Body of pancreas (tissue), 4 donors: ENCODE measurements around the gene KRTAP9-1. TPM values are rescaled to one million over a fixed set of nuclear protein-coding genes. Genes with fewer than 3 reads are reported as not detected.

Experiments
- ATAC-seq: fragments of 150-250 bp; one replicate; pipeline ENCODE4 v1.9.1; 2016
- DNase-seq, 4 donors: peaks; one replicate each; pipeline ENCODE4 v3.0.0-alpha.2; 2019
- H3K27ac ChIP-seq, 4 donors: fragments of 200-600 bp; sonication (generic); 1 replicate in 3 of 4; 2 replicates in 1 of 4; pipeline versions ENCODE4 v1.5.1 to v1.6.1; 2016 to 2019; ENCODE audit warnings: mild to moderate bottlenecking in 1 of 4, mixed read lengths in 1 of 4, moderate library complexity in 1 of 4
- H3K27me3 ChIP-seq, 2 donors: fragments of 200-600 bp; sonication (generic); one replicate each; pipeline ENCODE4 v1.6.0; 2016; ENCODE audit warnings: mild to moderate bottlenecking in 1 of 2
- H3K36me3 ChIP-seq, 2 donors: fragments of 200-600 bp; sonication (generic); replicated peaks in 1 of 2; 2 replicates each; pipeline ENCODE4 v1.5.1; 2016; ENCODE audit warnings: low read depth in 2 of 2; ENCODE audit not compliant: insufficient read depth in 1 of 2
- H3K4me1 ChIP-seq: fragments of 200-600 bp; sonication (generic); one replicate; pipeline ENCODE4 v1.6.0; 2016
- H3K4me3 ChIP-seq, 2 donors: fragments of 200-600 bp; sonication (generic); 1 replicate in 1 of 2; 2 replicates in 1 of 2; pipeline ENCODE4 v1.5.1; 2016 to 2019
- H3K9me3 ChIP-seq, 3 donors: fragments of 200-600 bp; sonication (generic); 1 replicate in 2 of 3; 2 replicates in 1 of 3; pipeline ENCODE4 v1.5.1; 2016
- CTCF ChIP-seq, 7 experiments: fragments of 450-650 bp in 4 of 7; fragments of 200-600 bp in 3 of 7; sonication (generic) in 3 of 7; IDR thresholded peaks; one replicate each; pipeline ENCODE4 v1.5.1; 2016 to 2019; ENCODE audit warnings: antibody characterized with exemption in 7 of 7
- POLR2A ChIP-seq, 3 donors: fragments of 450-650 bp; IDR thresholded peaks; one replicate each; pipeline ENCODE4 v1.6.1; 2016; ENCODE audit warnings: antibody characterized with exemption in 3 of 3, mild to moderate bottlenecking in 2 of 3
- WGBS, 2 donors: methylation state at CpG; one replicate each; pipeline ENCODE4 v1.1.5; 2017; 5-methylcytosine and 5-hydroxymethylcytosine counted together
- intact Hi-C: fragments of 100-400 bp; cut with DNase I; formaldehyde crosslinking; loops from one replicate; pipeline ENCODE4 v1.15.1; 2023
- total RNA-seq, 2 donors: library from RNA; depleted of rRNA; stranded (reverse); fragments of >200 nt; gene quantifications; one replicate each; pipeline ENCODE4 v1.1.0, GENCODE V29; 2016

KRTAP9-1 gene
- total RNA-seq, 2 donors from 2014 or later = not detected

- no peak for ATAC-seq
- Histone ChIP-seq H3K9me3 (no peaks in the 10 kb centered on the region), H3K27me3 (no peaks in the 10 kb centered on the region), H3K4me3 (no peak overlapping the region), H3K27ac (no peak overlapping the region), H3K4me1 (no peaks in the 10 kb centered on the region), H3K36me3 (no peaks in the 10 kb centered on the region)
- 17 to 30% methylated on average over 1 of the region's 1 CpG for WGBS, 2 donors
- no peak for TF ChIP-seq POLR2A (IDR thresholded peaks at IDR 0.05)
- no peak for TF ChIP-seq CTCF (IDR thresholded peaks at IDR 0.05)
- intact Hi-C loops = no loop called here
- DNase-seq = no peak
These were observed 6.4 kb downstream of the KRTAP9-1 start for GRCh38 chr17:41196068-41196467.

GRCh38 chr17:41199421-41200078, 9.9 kb downstream of the KRTAP9-1 start:
- ATAC-seq (no peak), DNase-seq (no peak)
- Histone ChIP-seq H3K9me3 (no peaks in the 10 kb centered on the region), H3K27me3 (no peaks in the 10 kb centered on the region), H3K4me1 (no peaks in the 10 kb centered on the region), H3K36me3 (no peaks in the 10 kb centered on the region), H3K4me3 (no peak overlapping the region), H3K27ac (no peak overlapping the region)
- intact Hi-C loops = no loop called here
- WGBS, 2 donors = 50 to 52% methylated on average over 4 of the region's 5 CpGs
- no peak for TF ChIP-seq CTCF (IDR thresholded peaks at IDR 0.05)
- no peak for TF ChIP-seq POLR2A (IDR thresholded peaks at IDR 0.05)

GRCh38 chr17:41211845-41212466, 22.3 kb downstream of the KRTAP9-1 start:
- Histone ChIP-seq H3K4me1 (no peaks in the 10 kb centered on the region), H3K9me3 (no peaks in the 10 kb centered on the region), H3K27ac (no peak overlapping the region), H3K4me3 (no peak overlapping the region), H3K36me3 (no peaks in the 10 kb centered on the region), H3K27me3 (no peaks in the 10 kb centered on the region)
- no peak for DNase-seq
- WGBS, 2 donors = 21 to 43% methylated on average over 1 of the region's 1 CpG
- intact Hi-C loops = no loop called here
- no peak for ATAC-seq
- TF ChIP-seq POLR2A (IDR thresholded peaks at IDR 0.05) (no peak), CTCF (IDR thresholded peaks at IDR 0.05) (no peak)

- no peak for DNase-seq
- Histone ChIP-seq H3K27me3 (no peaks in the 10 kb centered on the region), H3K9me3 (no peaks in the 10 kb centered on the region), H3K36me3 (no peaks in the 10 kb centered on the region), H3K4me3 (no peak overlapping the region), H3K27ac (no peak overlapping the region), H3K4me1 (no peaks in the 10 kb centered on the region)
- TF ChIP-seq POLR2A (IDR thresholded peaks at IDR 0.05) = no peak
- no peak for TF ChIP-seq CTCF (IDR thresholded peaks at IDR 0.05)
- no peak for ATAC-seq
- WGBS, 2 donors = 49 to 57% methylated on average over 6 to 7 of the region's 7 CpGs
- intact Hi-C loops = no loop called here
These were observed 23.0 kb downstream of the KRTAP9-1 start for GRCh38 chr17:41212524-41213169.
